PC-9 (cell line): ENCODE measurements around the gene SLC39A9. TPM values are rescaled to one million over a fixed set of nuclear protein-coding genes. Genes with fewer than 3 reads are reported as not detected.
"Not testable (repeated sequence)": the region's sequence is repeated elsewhere in the genome, so short reads cannot be mapped to it uniquely, and the experiment has no call there.

ENCODE experiments used
- BruUV-seq: library from RNA; stranded (reverse); fragments of 400-500 nt; replicated peaks from 2 replicates; lab custom pipeline; 2021; lab: Mats Ljungman, UMichigan
- CTCF ChIA-PET: fragments of 300-600 bp; sonication (Branson Sonifier 250); formaldehyde crosslinking; loops from one replicate; lab custom pipeline; 2022; ENCODE audit warnings: antibody characterized with exemption; lab: Charles Lee
- POLR2A ChIA-PET: fragments of 300-600 bp; sonication (Branson Sonifier 250); formaldehyde crosslinking; loops from one replicate; lab custom pipeline; 2022; ENCODE audit warnings: antibody characterized with exemption; ENCODE audit not compliant: unreplicated experiment; lab: Charles Lee
- DNase-seq, 2 experiments: peaks; one replicate each; pipeline versions ENCODE4 v3.0.0 to v3.0.0-alpha.2; 2015 to 2022; ENCODE audit warnings: mixed read lengths in 1 of 2
- H2AFZ ChIP-seq: fragments of 200-600 bp; sonication (generic); 2 replicates; pipeline ENCODE4 v1.8.1; 2017; ENCODE audit warnings: antibody characterized with exemption
- H3F3A ChIP-seq: fragments of 200-600 bp; sonication (generic); 2 replicates; pipeline ENCODE4 v1.8.1; 2017; ENCODE audit warnings: antibody characterized with exemption, mild to moderate bottlenecking, low read depth; ENCODE audit not compliant: insufficient read depth
- H3K27ac ChIP-seq: fragments of 200-600 bp; sonication (generic); 2 replicates; pipeline ENCODE4 v1.6.1; 2016; ENCODE audit warnings: mixed run types
- H3K27me3 ChIP-seq: fragments of 200-600 bp; sonication (generic); 2 replicates; pipeline ENCODE4 v1.6.1; 2016; ENCODE audit warnings: low read depth, mixed run types; ENCODE audit not compliant: insufficient read depth
- H3K36me3 ChIP-seq: fragments of 200-600 bp; sonication (generic); 2 replicates; pipeline ENCODE4 v1.6.1; 2016; ENCODE audit warnings: low read depth, mixed run types
- H3K4me1 ChIP-seq: fragments of 200-600 bp; sonication (generic); replicated peaks from 2 replicates; pipeline ENCODE4 v1.6.1; 2016; ENCODE audit warnings: mixed run types; ENCODE audit not compliant: insufficient read depth
- H3K4me2 ChIP-seq: fragments of 200-600 bp; sonication (generic); 2 replicates; pipeline ENCODE4 v1.6.1; 2017; ENCODE audit warnings: mixed run types
- H3K4me3 ChIP-seq: fragments of 200-600 bp; sonication (generic); 2 replicates; pipeline ENCODE4 v1.6.1; 2016; ENCODE audit warnings: mixed run types
- H3K79me2 ChIP-seq: fragments of 200-600 bp; sonication (generic); 2 replicates; pipeline ENCODE4 v1.6.1; 2017; ENCODE audit warnings: low read depth, mixed run types
- H3K9me2 ChIP-seq: fragments of 200-600 bp; sonication (generic); 2 replicates; pipeline ENCODE4 v1.8.1; 2017; ENCODE audit warnings: mild to moderate bottlenecking; ENCODE audit not compliant: insufficient read depth
- H3K9me3 ChIP-seq: fragments of 200-600 bp; sonication (generic); 2 replicates; pipeline ENCODE4 v1.8.1; 2016; ENCODE audit warnings: low read depth; ENCODE audit not compliant: insufficient read depth
- H4K20me1 ChIP-seq: fragments of 200-600 bp; sonication (generic); 2 replicates; pipeline ENCODE4 v1.8.1; 2017; ENCODE audit not compliant: insufficient read depth
- EZH2 ChIP-seq: fragments of 200-600 bp; sonication (generic); IDR thresholded peaks from 2 replicates; pipeline ENCODE4 v1.8.0; 2017; ENCODE audit warnings: antibody characterized with exemption, low read depth
- intact Hi-C: fragments of 100-400 bp; cut with micrococcal nuclease; formaldehyde crosslinking; loops from one replicate; pipeline ENCODE4 v1.10.0; 2022; ENCODE audit not compliant: unreplicated experiment
- total RNA-seq: library from RNA; stranded (reverse); gene quantifications from 2 replicates; pipeline ENCODE4 v1.2.3, GENCODE V29; 2021
- TF ChIP-seq, protein P1 (sequence below): fragments of 200-600 bp; sonication (generic); conservative IDR thresholded peaks from 2 replicates; pipeline ENCODE4 v1.6.1; 2017; ENCODE audit warnings: mixed run types, antibody characterized with exemption, mild to moderate bottlenecking, moderate library complexity

The SLC39A9 gene
- total RNA-seq, 1 experiment from 2014 or later: 95.1 TPM

DNA sequence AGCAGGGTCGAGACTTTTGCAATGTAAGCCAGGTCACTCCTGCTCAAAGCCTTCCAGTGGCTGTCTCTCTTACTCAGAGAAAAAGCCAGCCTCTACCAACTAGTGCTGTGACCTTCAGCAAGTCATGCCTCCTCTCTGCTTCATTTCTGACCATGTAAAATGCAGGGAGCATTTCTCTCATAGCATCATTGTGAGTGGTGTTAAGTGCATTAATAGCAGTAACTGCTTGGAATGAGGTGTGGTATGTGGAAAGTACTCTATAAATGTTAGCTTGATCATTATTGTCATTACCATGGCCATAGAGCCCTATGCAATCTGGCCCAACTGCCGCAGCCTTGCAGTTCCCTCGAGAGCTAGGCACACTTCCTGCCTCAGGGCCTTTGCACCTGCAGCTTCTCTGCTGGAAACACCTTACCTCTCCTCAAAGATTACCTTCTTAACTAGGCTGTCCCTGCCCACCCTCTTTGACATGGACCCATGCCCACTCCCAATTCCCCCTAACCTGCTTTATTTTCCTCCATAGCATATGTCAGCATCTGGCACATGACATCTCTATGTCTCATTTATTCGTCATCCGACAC is 96.9 kb downstream of the SLC39A9 start:
- no peak for TF ChIP-seq EZH2
- TF ChIP-seq, protein P1, sequence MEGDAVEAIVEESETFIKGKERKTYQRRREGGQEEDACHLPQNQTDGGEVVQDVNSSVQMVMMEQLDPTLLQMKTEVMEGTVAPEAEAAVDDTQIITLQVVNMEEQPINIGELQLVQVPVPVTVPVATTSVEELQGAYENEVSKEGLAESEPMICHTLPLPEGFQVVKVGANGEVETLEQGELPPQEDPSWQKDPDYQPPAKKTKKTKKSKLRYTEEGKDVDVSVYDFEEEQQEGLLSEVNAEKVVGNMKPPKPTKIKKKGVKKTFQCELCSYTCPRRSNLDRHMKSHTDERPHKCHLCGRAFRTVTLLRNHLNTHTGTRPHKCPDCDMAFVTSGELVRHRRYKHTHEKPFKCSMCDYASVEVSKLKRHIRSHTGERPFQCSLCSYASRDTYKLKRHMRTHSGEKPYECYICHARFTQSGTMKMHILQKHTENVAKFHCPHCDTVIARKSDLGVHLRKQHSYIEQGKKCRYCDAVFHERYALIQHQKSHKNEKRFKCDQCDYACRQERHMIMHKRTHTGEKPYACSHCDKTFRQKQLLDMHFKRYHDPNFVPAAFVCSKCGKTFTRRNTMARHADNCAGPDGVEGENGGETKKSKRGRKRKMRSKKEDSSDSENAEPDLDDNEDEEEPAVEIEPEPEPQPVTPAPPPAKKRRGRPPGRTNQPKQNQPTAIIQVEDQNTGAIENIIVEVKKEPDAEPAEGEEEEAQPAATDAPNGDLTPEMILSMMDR: no peak
- Histone ChIP-seq H3K9me2 (no peaks in the 10 kb centered on the region), H2AFZ (no peak overlapping the region), H3K9me3 (no peaks in the 10 kb centered on the region), H3K36me3 (no peaks in the 10 kb centered on the region), H3K79me2 (no peaks in the 10 kb centered on the region), H3K4me3 (no peak overlapping the region), H4K20me1 (no peaks in the 10 kb centered on the region), H3K27me3 (0 out of 2 replicates have a peak, but pooled peaks cover 4% of the 10 kb centered on the region), H3K4me1 (no peaks in the 10 kb centered on the region), H3F3A (no peaks in the 10 kb centered on the region), H3K27ac (no peak overlapping the region), H3K4me2 (no peak overlapping the region)
- intact Hi-C loops: no loop called here
- no peak for DNase-seq
- POLR2A ChIA-PET: no interaction called here
- no TSS peak for BruUV-seq
- CTCF ChIA-PET: no interaction called here

DNA sequence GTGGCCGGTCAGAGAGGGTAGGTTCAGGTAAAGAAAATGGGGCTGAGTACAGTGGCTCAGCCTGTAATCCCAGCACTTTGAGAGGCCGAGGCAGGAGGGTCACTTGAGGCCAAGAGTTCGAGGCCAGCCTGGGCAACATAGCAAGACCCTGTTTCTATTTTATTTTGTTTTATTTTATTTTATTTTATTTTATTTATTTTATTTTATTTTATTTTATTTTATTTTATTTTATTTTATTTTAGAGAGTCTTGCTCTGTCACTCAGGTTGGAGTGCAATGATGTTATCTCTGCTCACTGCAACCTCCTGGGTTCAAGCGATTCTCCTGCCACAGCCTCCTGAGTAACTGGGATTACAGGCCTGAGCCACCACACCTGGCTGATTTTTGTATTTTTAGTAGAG is 99.4 kb downstream of the SLC39A9 start:
- H4K20me1 ChIP-seq, H3K9me3 ChIP-seq, H3K4me2 ChIP-seq, intact Hi-C loops, BruUV-seq, H2AFZ ChIP-seq, H3K36me3 ChIP-seq, H3K27me3 ChIP-seq, CTCF ChIA-PET, H3K27ac ChIP-seq, POLR2A ChIA-PET, H3K4me1 ChIP-seq, H3K9me2 ChIP-seq, H3K4me3 ChIP-seq, DNase-seq, H3K79me2 ChIP-seq, H3F3A ChIP-seq: not testable (repeated sequence)

DNA sequence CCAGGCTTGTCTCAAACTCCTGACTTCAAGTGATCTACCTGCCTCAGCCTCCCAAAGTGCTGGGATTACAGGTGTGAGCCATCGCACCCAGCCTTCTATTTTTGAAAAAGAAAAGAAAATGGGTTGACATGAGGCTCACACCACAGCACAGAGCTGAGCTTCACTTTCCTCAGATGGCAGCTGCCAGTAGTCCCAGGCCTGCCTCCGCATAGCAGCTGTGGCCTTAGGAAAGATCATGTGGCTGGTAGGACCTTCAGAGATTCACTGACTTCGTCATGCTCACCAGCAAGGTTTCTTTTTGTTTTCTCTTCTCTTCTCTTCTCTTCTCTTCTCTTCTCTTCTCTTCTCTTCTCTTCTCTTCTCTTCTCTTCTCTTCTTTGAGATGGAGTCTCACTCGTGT is 99.8 kb downstream of the SLC39A9 start:
- DNase-seq, H3F3A ChIP-seq, BruUV-seq, H3K27ac ChIP-seq, intact Hi-C loops, CTCF ChIA-PET, H4K20me1 ChIP-seq, POLR2A ChIA-PET, H3K9me3 ChIP-seq, H3K36me3 ChIP-seq, H3K79me2 ChIP-seq, H2AFZ ChIP-seq, H3K27me3 ChIP-seq, H3K4me3 ChIP-seq, H3K9me2 ChIP-seq, H3K4me2 ChIP-seq, H3K4me1 ChIP-seq: not testable (repeated sequence)

DNA sequence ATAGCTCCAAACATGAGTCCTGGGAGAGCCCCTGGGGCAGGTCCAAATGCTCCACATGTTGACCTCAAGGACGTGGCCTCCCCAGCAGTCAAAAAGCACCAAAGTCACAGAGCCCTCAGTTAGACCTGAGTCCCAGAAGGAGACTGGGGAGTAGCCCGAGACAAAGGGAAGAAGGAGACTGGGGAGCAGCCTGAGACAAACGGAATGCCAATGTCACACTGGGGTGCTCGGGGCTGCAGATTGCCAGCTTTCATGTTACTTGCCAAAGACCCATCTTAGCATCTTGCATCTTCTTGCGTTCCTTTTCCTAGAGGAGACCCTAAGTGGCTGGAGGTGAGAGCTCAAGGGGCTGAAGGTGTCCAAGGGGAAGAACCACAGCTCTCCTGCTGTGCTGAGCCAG is 100.9 kb downstream of the SLC39A9 start:
- H3K79me2 ChIP-seq: no peaks in the 10 kb centered on the region
- no peak overlapping the region for H2AFZ ChIP-seq
- BruUV-seq: no TSS peak
- intact Hi-C loops: no loop called here
- ChIA-PET POLR2A (no interaction called here), CTCF (interaction anchor here (0.6 kb wide), 1 partner anchor 73 kb away, joined by 3 read pairs; no protein-coding TSS in a partner anchor)
- no peaks in the 10 kb centered on the region for H3F3A ChIP-seq
- H3K27me3 ChIP-seq: 0 out of 2 replicates have a peak, but pooled peaks cover 1% of the 10 kb centered on the region
- no peaks in the 10 kb centered on the region for H3K9me3 ChIP-seq
- no peak for DNase-seq
- no peaks in the 10 kb centered on the region for H3K4me1 ChIP-seq
- H3K36me3 ChIP-seq: no peaks in the 10 kb centered on the region
- H3K27ac ChIP-seq: no peak overlapping the region
- no peak overlapping the region for H3K4me2 ChIP-seq
- H3K9me2 ChIP-seq: no peaks in the 10 kb centered on the region
- TF ChIP-seq EZH2: no peak
- TF ChIP-seq, protein P1: no peak
- H3K4me3 ChIP-seq: no peak overlapping the region
- no peaks in the 10 kb centered on the region for H4K20me1 ChIP-seq
